ENCODE data around the gene TGFB2.

GRCh38 chr1:218394989-218395388 lies 49.9 kb downstream of the TGFB2 start:
- no peak for TF ChIP-seq CTCF (IDR thresholded peaks at IDR 0.05; ENCODE audit: low read depth, low read length, missing input control)
- TF ChIP-seq SP1 (IDR thresholded peaks at IDR 0.05), result no peak

Data from liver (tissue), 3 donors.